Upper lobe of right lung (tissue), 1 donor: ENCODE results near the gene MRPL58. TPM values are rescaled to one million over a fixed set of nuclear protein-coding genes. Genes with fewer than 3 reads are reported as not detected.
A peak's percentile ranks its signal among the peaks of the same experiment; 100 is the strongest.
"Not testable (repeated sequence)": the region's sequence is repeated elsewhere in the genome, so short reads cannot be mapped to it uniquely, and the experiment has no call there.

ENCODE experiments used
- ATAC-seq: fragments of 200-7000 bp; cut with Tn5 transposase; one replicate; pipeline ENCODE4 v1.9.1; 2020; ENCODE audit warnings: mild to moderate bottlenecking, moderate library complexity
- DNase-seq: peaks from one replicate; pipeline ENCODE4 v3.0.0-alpha.2; 2020
- H3K27ac ChIP-seq: fragments of 200-600 bp; one replicate; pipeline ENCODE4 v1.8.0; 2022
- H3K27me3 ChIP-seq: fragments of 200-600 bp; one replicate; pipeline ENCODE4 v1.8.0; 2022; ENCODE audit warnings: mild to moderate bottlenecking
- H3K36me3 ChIP-seq: fragments of 200-600 bp; one replicate; pipeline ENCODE4 v1.8.0; 2022
- H3K4me1 ChIP-seq: fragments of 200-600 bp; one replicate; pipeline ENCODE4 v1.8.0; 2022
- H3K4me3 ChIP-seq: fragments of 200-600 bp; one replicate; pipeline ENCODE4 v1.8.0; 2022; ENCODE audit warnings: mild to moderate bottlenecking
- H3K9me3 ChIP-seq: fragments of 200-600 bp; one replicate; pipeline ENCODE4 v1.8.0; 2022
- intact Hi-C: fragments of 100-400 bp; cut with DNase I; formaldehyde crosslinking; loops from one replicate; pipeline ENCODE4 v1.11.0; 2022
- long read RNA-seq: library from polyadenylated mRNA; unstranded; transcript quantifications from one replicate; pipeline ENCODE4 v2.0.0, GENCODE V29; 2021
- total RNA-seq: library from RNA; stranded (reverse); fragmentation: NEBNext Ultra II Directional; extraction: Animal tissue kit (Norgen Biotek cat#: 25700); gene quantifications from one replicate; pipeline ENCODE4 v1.2.1, GENCODE V29; 2021
- TF ChIP-seq, protein P1 (sequence below): fragments of 200-600 bp; IDR thresholded peaks from one replicate; pipeline ENCODE4 v1.8.0; 2022; ENCODE audit warnings: antibody characterized with exemption
- donor health status: DM: no; HTN: yes; CAD: no; lungs with severe emphysema.

MRPL58 gene
- 21.6 TPM for total RNA-seq
- long read RNA-seq, transcript MRPL58-201 (6 exons, 890 nt): major isoform, 9 of 10 reads
- long read RNA-seq, partial matches to known transcripts: 0 of 10 reads
- long read RNA-seq, other reads (novel, unspliced or antisense): 0 of 10 reads

DNA sequence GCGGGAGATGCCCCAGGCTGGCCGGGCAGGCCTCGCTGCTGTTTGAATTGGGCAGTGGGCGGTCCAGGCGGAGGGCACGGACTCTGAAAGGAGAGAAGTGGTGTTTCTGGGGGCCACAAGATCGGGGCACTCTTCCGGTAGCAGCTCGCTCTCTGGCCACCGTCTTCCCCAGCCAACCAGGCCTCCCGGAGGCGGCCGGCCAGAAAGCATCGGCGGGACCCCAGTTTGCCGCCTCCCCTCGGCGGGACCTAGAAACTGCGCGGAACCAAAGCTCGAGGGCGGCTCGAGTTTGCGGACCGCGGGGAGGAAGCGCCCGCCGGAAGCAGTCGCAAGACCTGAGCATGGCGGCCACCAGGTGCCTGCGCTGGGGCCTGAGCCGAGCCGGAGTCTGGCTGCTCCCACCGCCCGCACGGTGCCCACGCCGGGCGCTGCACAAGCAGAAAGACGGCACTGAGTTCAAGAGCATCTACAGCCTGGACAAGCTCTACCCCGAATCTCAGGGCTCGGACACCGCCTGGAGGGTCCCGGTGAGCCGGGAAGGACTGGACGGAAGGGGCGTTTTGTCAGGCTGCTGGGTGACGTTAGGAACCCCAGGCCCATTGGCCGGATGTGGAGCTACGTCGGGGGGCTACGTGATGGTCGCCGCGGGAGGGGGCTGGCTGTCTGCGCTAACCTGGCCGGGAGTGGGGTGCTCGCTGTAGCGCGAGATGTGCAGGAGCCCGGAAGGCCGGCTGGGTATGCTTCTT lies at the start of gene MRPL58:
Gene MRPL58, plus strand, starts transcription at position 325 of the 746 bp plus-strand sequence. Its CDS starts 17 bp downstream, at position 342.
- Histone ChIP-seq H3K4me1 (peaks cover 16% of the 10 kb centered on the region), H3K36me3 (peaks cover 12% of the 10 kb centered on the region), H3K4me3 (peak within 1 kb of the TSS; percentile 85), H3K9me3 (no peaks in the 10 kb centered on the region), H3K27ac (peak within 1 kb of the TSS; percentile 90), H3K27me3 (no peaks in the 10 kb centered on the region)
- TF ChIP-seq, protein P1, sequence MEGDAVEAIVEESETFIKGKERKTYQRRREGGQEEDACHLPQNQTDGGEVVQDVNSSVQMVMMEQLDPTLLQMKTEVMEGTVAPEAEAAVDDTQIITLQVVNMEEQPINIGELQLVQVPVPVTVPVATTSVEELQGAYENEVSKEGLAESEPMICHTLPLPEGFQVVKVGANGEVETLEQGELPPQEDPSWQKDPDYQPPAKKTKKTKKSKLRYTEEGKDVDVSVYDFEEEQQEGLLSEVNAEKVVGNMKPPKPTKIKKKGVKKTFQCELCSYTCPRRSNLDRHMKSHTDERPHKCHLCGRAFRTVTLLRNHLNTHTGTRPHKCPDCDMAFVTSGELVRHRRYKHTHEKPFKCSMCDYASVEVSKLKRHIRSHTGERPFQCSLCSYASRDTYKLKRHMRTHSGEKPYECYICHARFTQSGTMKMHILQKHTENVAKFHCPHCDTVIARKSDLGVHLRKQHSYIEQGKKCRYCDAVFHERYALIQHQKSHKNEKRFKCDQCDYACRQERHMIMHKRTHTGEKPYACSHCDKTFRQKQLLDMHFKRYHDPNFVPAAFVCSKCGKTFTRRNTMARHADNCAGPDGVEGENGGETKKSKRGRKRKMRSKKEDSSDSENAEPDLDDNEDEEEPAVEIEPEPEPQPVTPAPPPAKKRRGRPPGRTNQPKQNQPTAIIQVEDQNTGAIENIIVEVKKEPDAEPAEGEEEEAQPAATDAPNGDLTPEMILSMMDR: peak; percentile 62
- ATAC-seq: peak; percentile 98
- intact Hi-C loops: loop anchor here (10.0 kb wide), 1 partner anchor 48 kb away; no protein-coding TSS in a partner anchor
- DNase-seq: peak; percentile 93

DNA sequence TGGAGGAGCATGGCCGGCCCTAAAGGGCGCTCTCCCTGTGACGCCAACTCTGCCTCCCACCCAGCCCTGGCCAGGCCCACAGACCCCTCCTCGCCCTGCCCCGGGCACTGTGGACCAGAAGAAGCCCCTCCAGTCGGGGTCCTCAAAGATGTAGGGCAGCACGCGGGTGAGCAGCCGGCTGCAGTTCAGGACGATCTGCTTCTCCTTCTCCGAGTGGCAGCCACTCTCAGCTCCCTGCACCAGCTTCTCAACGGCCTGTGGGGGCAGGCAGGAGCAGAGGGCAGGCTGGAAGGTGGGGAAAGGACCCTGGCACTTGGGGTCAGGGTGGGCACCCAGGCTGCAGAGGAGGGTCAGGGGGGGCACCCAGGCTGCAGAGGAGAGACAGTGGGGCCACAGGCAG lies 48.8 kb upstream of the MRPL58 start:
- Histone ChIP-seq H3K4me1 (peaks cover 4% of the 10 kb centered on the region), H3K36me3 (no peaks in the 10 kb centered on the region), H3K27me3 (no peaks in the 10 kb centered on the region), H3K9me3 (no peaks in the 10 kb centered on the region), H3K4me3 (no peak overlapping the region), H3K27ac (no peak overlapping the region)
- ATAC-seq (no peak), DNase-seq (no peak)
- intact Hi-C loops: loop anchor here (10.0 kb wide), 1 partner anchor 51 kb away; the partner anchor contains the start of gene MRPL58
- TF ChIP-seq, protein P1: no peak

DNA sequence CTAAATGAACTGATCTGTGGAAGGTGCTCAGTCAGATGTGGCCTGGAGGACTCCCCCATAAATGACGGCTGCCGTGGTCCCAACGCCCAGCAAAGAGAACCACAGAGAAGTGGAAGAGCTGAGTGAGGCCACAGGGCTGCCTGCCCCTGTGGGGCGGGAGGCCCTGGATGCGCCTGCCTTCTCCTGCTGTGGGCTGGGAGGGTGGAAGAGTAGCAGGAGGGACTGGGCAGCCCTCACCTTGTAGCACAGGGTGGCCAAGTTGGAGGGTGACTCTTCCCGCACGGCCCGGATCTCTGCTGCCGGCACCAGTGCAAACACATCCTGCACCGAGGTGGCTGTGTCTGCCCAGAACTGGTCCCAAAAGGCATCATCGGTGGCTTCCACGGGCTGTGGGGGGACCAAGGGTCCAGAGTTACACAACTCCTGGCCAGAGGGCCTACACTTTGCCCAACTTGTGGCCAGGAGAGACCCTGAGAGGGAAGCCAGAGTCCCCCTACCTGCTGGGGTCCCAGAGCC lies 48.2 kb upstream of the MRPL58 start:
- H3K27me3 ChIP-seq: no peaks in the 10 kb centered on the region
- no peaks in the 10 kb centered on the region for H3K36me3 ChIP-seq
- TF ChIP-seq, protein P1: no peak
- H3K9me3 ChIP-seq: no peaks in the 10 kb centered on the region
- DNase-seq (no peak), ATAC-seq (no peak)
- H3K4me3 ChIP-seq: no peak overlapping the region
- H3K4me1 ChIP-seq: peaks cover 4% of the 10 kb centered on the region
- intact Hi-C loops: loop anchor here (10.0 kb wide), 1 partner anchor 50 kb away; the partner anchor contains the start of gene MRPL58
- H3K27ac ChIP-seq: no peak overlapping the region

DNA sequence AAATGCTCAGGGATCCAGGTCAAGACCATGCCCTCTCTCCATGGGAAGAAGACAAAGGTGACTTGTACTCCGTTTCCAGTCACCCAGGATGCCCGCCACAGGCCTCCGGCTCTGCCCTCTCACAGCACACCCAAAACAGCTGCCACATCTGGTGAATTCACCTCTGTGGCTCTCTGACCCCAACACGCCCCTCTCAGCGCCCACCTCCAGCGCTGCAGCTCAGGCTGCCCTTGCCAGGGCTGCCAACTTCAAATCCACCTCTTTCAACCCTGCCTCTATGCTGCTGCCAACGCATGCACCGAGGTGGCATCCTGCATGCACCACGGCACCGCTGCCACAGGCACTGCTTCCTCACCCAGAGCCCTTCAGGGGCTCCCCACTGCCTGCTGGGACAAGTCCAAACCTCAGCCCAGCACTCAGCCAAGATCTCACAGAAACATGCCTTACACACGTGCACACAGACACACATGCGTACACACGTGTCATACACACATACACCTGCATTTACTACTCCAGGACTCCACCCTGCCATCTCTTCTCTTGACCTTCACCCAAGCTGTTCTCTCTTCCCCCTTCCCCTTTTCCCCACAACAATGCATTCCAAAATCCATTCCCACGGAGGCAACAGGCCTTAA lies 47.4 kb upstream of the MRPL58 start:
- Histone ChIP-seq H3K27me3 (no peaks in the 10 kb centered on the region), H3K27ac (no peak overlapping the region), H3K4me3 (no peak overlapping the region), H3K9me3 (no peaks in the 10 kb centered on the region), H3K36me3 (no peaks in the 10 kb centered on the region), H3K4me1 (peaks cover 8% of the 10 kb centered on the region)
- ATAC-seq: no peak
- no peak for DNase-seq
- TF ChIP-seq, protein P1: no peak
- intact Hi-C loops: loop anchor here (10.0 kb wide), 1 partner anchor 50 kb away; the partner anchor contains the start of gene MRPL58

DNA sequence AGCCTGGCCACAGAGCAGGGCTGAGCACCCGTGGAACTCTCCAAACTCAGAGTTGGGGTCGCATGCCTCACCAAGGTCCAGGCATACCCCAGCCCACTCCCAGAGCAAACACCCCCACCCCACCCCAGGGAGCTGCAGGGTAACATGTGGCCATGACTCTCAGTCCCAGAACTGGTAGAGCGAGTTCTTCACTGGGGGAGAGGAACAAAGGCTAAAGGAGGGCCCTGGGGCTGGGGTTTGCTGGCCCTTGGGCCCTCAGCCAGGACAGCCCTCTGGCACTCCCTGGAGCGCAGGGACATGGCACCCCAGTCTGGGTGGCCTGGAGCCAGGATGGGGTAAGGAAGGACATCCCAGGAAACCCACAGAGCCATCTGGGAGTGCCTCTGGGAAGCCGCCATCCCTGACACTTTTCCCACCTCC lies 44.1 kb upstream of the MRPL58 start:
- H3K36me3 ChIP-seq: no peaks in the 10 kb centered on the region
- TF ChIP-seq, protein P1: no peak
- H3K27me3 ChIP-seq: peaks cover 8% of the 10 kb centered on the region
- peaks cover 18% of the 10 kb centered on the region for H3K4me1 ChIP-seq
- ATAC-seq (peak; percentile 21), DNase-seq (peak; percentile 74)
- H3K4me3 ChIP-seq: no peak overlapping the region
- H3K9me3 ChIP-seq: no peaks in the 10 kb centered on the region
- intact Hi-C loops: loop anchor here (10.0 kb wide), 1 partner anchor 46 kb away; the partner anchor contains the start of gene MRPL58
- H3K27ac ChIP-seq: no peak overlapping the region

DNA sequence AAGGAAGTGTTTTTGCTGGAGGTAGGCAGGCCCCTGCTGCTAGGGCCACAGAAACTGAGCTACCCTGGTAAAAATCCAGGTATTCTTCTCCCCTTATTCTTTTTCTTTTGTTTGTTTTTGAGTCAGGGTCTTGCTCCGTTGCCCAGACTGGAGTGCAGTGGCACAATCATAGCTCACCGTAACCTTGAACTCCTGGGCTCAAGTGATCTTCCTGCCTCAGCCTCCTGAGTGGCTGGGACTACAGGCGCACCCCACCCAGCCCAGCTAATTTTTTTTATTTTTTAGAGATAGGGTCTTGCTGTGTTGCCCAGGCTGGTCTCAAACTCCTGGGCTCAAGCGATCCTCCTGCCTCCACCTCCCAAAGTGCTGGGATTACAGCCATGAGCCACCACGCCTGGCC lies 43.0 kb upstream of the MRPL58 start:
- not testable (repeated sequence) for ATAC-seq, H3K36me3 ChIP-seq, DNase-seq, H3K9me3 ChIP-seq, H3K4me3 ChIP-seq, H3K27me3 ChIP-seq
- Histone ChIP-seq H3K4me1 (peaks cover 18% of the 10 kb centered on the region), H3K27ac (peak overlapping the region; percentile 30)
- intact Hi-C loops: loop anchor here (10.0 kb wide), 1 partner anchor 45 kb away; the partner anchor contains the start of gene MRPL58
